ENCODE results near the gene MYH7.

GRCh38 chr14:23364164-23365035, 71.1 kb downstream of the MYH7 start:
- TF ChIP-seq CTCF (IDR thresholded peaks at IDR 0.05) (no peak), POLR2A (IDR thresholded peaks at IDR 0.05; ENCODE audit: low read length) (no peak), REST (IDR thresholded peaks at IDR 0.05) (no peak), MAZ (IDR thresholded peaks at IDR 0.05; ENCODE audit: borderline replicate concordance, low read depth, low read length) (no peak), MAX (IDR thresholded peaks at IDR 0.05) (no peak), ESRRA (IDR thresholded peaks at IDR 0.05; ENCODE audit: borderline replicate concordance, low read length) (no peak), HDAC2 (IDR thresholded peaks at IDR 0.05) (no peak), FOSL2 (IDR thresholded peaks at IDR 0.05) (no peak), FOSL2 (CRISPR knock-in tag; IDR thresholded peaks at IDR 0.05) (no peak), CHD4 (IDR thresholded peaks at IDR 0.05; ENCODE audit: borderline replicate concordance) (no peak), PHF8 (IDR thresholded peaks at IDR 0.05; ENCODE audit: borderline replicate concordance, low read depth) (no peak), MYC (IDR thresholded peaks at IDR 0.05; ENCODE audit: borderline replicate concordance, low read length) (no peak)

Measured in A549 (cell line).